Mesendoderm (in vitro differentiated cells): ENCODE results near the gene LPIN3.

Experiments
- DNase-seq: peaks from one replicate; pipeline ENCODE4 v3.0.0; 2013
- H2AK5ac ChIP-seq: 2 replicates; pipeline ENCODE4 v1.6.1; 2013; ENCODE audit warnings: low read length, inconsistent platforms
- H2BK120ac ChIP-seq: 2 replicates; pipeline ENCODE4 v1.6.1; 2013; ENCODE audit warnings: low read depth, mild to moderate bottlenecking, low read length, moderate library complexity, mixed read lengths
- H2BK15ac ChIP-seq: replicated peaks from 2 replicates; pipeline ENCODE4 v1.6.1; 2013; ENCODE audit warnings: low read depth, mild to moderate bottlenecking, moderate library complexity
- H2BK5ac ChIP-seq: 2 replicates; pipeline ENCODE4 v1.6.1; 2013; ENCODE audit warnings: low read length, inconsistent platforms
- H3K18ac ChIP-seq: 2 replicates; pipeline ENCODE4 v1.6.1; 2013; ENCODE audit warnings: mild to moderate bottlenecking, low read length, mixed read lengths
- H3K23ac ChIP-seq: one replicate; pipeline ENCODE4 v1.6.1; 2013; ENCODE audit warnings: low read length
- H3K27ac ChIP-seq: 2 replicates; pipeline ENCODE4 v1.5.1; 2013; ENCODE audit warnings: low read depth, mild to moderate bottlenecking, inconsistent platforms, low read length, moderate library complexity
- H3K27me3 ChIP-seq: 2 replicates; pipeline ENCODE4 v1.6.1; 2013; ENCODE audit warnings: low read length, control low read depth, mild to moderate bottlenecking, inconsistent platforms; ENCODE audit not compliant: insufficient read depth, poor library complexity
- H3K36me3 ChIP-seq: 2 replicates; pipeline ENCODE4 v1.6.1; 2013; ENCODE audit warnings: low read length, inconsistent platforms; ENCODE audit not compliant: control insufficient read depth, insufficient read depth
- H3K4ac ChIP-seq: one replicate; pipeline ENCODE4 v1.6.1; 2013; ENCODE audit warnings: low read depth, mild to moderate bottlenecking, low read length, moderate library complexity
- H3K4me1 ChIP-seq: 2 replicates; pipeline ENCODE4 v1.6.1; 2013; ENCODE audit warnings: low read depth, low read length, inconsistent platforms; ENCODE audit not compliant: control insufficient read depth
- H3K4me2 ChIP-seq: 2 replicates; pipeline ENCODE4 v1.6.1; 2013; ENCODE audit warnings: low read length
- H3K4me3 ChIP-seq: 2 replicates; pipeline ENCODE4 v1.5.1; 2013; ENCODE audit warnings: mild to moderate bottlenecking, low read length
- H3K56ac ChIP-seq: one replicate; pipeline ENCODE4 v1.6.1; 2013; ENCODE audit warnings: low read length
- H3K79me1 ChIP-seq: 2 replicates; pipeline ENCODE4 v1.6.1; 2013; ENCODE audit warnings: low read length, inconsistent platforms
- H3K79me2 ChIP-seq: 2 replicates; pipeline ENCODE4 v1.6.1; 2013; ENCODE audit warnings: mild to moderate bottlenecking, low read length; ENCODE audit not compliant: control insufficient read depth, insufficient read depth
- H3K9ac ChIP-seq: 2 replicates; pipeline ENCODE4 v1.6.1; 2013; ENCODE audit warnings: low read length, inconsistent platforms
- H4K5ac ChIP-seq: one replicate; pipeline ENCODE4 v1.6.1; 2013; ENCODE audit warnings: low read length
- H4K8ac ChIP-seq: one replicate; pipeline ENCODE4 v1.6.1; 2013; ENCODE audit warnings: low read depth, mild to moderate bottlenecking, control low read depth, low read length, moderate library complexity
- WGBS: extraction: QIAGEN DNeasy Blood & Tissue Kit; methylation state at CpG from one replicate; pipeline ENCODE4 v1.1.7; 2013; ENCODE audit warnings: low lambda C conversion rate, missing lambda C conversion rate; ENCODE audit not compliant: insufficient coverage; ENCODE audit errors: extremely low coverage; 5-methylcytosine and 5-hydroxymethylcytosine counted together

LPIN3 gene

GRCh38 chr20:41334443-41335421 lies 5.9 kb upstream of the LPIN3 start:
- Histone ChIP-seq H3K4me2 (no peak overlapping the region), H2BK120ac (no peak overlapping the region), H3K4me3 (no peak overlapping the region), H3K4me1 (peaks cover 3% of the 10 kb centered on the region), H3K36me3 (no peaks in the 10 kb centered on the region), H2AK5ac (no peak overlapping the region), H3K56ac (no peak overlapping the region), H3K4ac (no peak overlapping the region), H3K23ac (no peak overlapping the region), H3K27ac (no peak overlapping the region), H2BK5ac (no peak overlapping the region), H3K9ac (no peak overlapping the region), H4K5ac (no peak overlapping the region), H2BK15ac (no peak overlapping the region), H3K27me3 (peaks cover 2% of the 10 kb centered on the region), H3K18ac (no peak overlapping the region), H3K79me2 (no peaks in the 10 kb centered on the region), H4K8ac (no peak overlapping the region), H3K79me1 (no peaks in the 10 kb centered on the region)
- no CpG with 5 or more reads among the region's 15 CpGs for WGBS
- DNase-seq: no peak

GRCh38 chr20:41335591-41335990 lies 5.0 kb upstream of the LPIN3 start:
- Histone ChIP-seq H3K27ac (no peak overlapping the region), H2AK5ac (no peak overlapping the region), H3K4me2 (no peak overlapping the region), H3K36me3 (no peaks in the 10 kb centered on the region), H3K27me3 (peaks cover 2% of the 10 kb centered on the region), H3K4me1 (peaks cover 3% of the 10 kb centered on the region), H4K8ac (no peak overlapping the region), H3K56ac (no peak overlapping the region), H3K23ac (no peak overlapping the region), H2BK5ac (no peak overlapping the region), H3K4me3 (no peak overlapping the region), H3K9ac (no peak overlapping the region), H3K4ac (no peak overlapping the region), H4K5ac (no peak overlapping the region), H2BK15ac (no peak overlapping the region), H3K18ac (no peak overlapping the region), H3K79me2 (no peaks in the 10 kb centered on the region), H2BK120ac (no peak overlapping the region), H3K79me1 (no peaks in the 10 kb centered on the region)
- no peak for DNase-seq
- no CpG with 5 or more reads among the region's 1 CpG for WGBS

DNA sequence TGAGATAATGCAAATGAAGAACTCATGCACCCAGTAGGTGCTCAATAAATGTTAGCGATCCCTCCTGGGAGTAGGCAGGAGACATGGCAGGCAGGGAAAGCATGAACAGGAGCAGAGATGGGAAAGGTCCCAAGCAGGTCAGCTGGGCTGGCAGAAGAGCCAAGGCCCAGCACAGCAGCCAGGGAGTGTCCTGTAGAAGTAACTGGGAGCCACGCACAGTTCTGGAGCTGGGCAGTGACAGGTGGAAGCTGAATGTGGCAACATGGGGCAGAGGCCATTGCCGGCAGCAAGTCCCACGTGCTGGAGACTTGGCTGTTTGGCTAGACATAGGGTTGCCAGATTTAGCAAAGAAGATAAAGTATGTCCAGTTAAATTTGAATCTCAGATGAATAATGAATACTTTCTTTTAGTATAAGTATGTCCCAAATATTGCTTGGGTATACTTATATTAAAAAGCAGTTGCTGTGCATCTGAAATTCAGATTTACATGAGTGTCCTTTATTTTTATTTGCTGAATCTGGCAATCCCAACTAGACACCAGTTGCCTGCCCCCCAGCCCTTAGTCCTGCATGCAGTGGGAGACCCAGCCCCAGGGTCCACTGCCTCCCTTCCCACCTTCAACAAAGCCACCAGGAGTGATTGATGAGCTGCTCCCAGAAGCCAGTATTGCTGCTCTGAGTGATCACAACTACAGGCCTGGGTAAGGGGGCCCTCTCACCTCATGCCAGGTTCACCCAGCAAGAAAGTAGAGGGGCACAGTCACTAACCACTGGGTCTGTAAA lies 3.7 kb upstream of the LPIN3 start:
- Histone ChIP-seq H3K23ac (no peak overlapping the region), H3K4ac (no peak overlapping the region), H3K79me1 (no peaks in the 10 kb centered on the region), H3K18ac (no peak overlapping the region), H3K9ac (no peak overlapping the region), H3K79me2 (no peaks in the 10 kb centered on the region), H3K56ac (no peak overlapping the region), H3K27me3 (peaks cover 2% of the 10 kb centered on the region), H4K8ac (no peak overlapping the region), H2BK5ac (no peak overlapping the region), H2BK15ac (no peak overlapping the region), H3K4me1 (peaks cover 5% of the 10 kb centered on the region), H3K4me3 (no peak overlapping the region), H3K36me3 (no peaks in the 10 kb centered on the region), H2BK120ac (no peak overlapping the region), H4K5ac (no peak overlapping the region), H3K4me2 (no peak overlapping the region), H3K27ac (no peak overlapping the region), H2AK5ac (no peak overlapping the region)
- no CpG with 5 or more reads among the region's 4 CpGs for WGBS
- DNase-seq: no peak

GRCh38 chr20:41339957-41340326 lies 679 bp upstream of the LPIN3 start:
- Histone ChIP-seq H2BK5ac (no peak overlapping the region), H3K79me2 (no peaks in the 10 kb centered on the region), H3K27ac (no peak overlapping the region), H4K8ac (no peak overlapping the region), H3K18ac (no peak overlapping the region), H2BK120ac (no peak overlapping the region), H3K27me3 (peaks cover 2% of the 10 kb centered on the region), H3K9ac (peak overlapping the region; percentile 47), H4K5ac (no peak overlapping the region), H3K4me2 (peak overlapping the region; percentile 71), H3K4me3 (peak overlapping the region; percentile 10), H3K36me3 (no peaks in the 10 kb centered on the region), H3K56ac (no peak overlapping the region), H3K4ac (no peak overlapping the region), H2AK5ac (no peak overlapping the region), H3K79me1 (no peaks in the 10 kb centered on the region), H2BK15ac (no peak overlapping the region), H3K4me1 (peaks cover 5% of the 10 kb centered on the region), H3K23ac (no peak overlapping the region)
- no CpG with 5 or more reads among the region's 25 CpGs for WGBS
- peak; percentile 89 for DNase-seq

GRCh38 chr20:41342474-41343464 lies 2.1 kb downstream of the LPIN3 start:
- Histone ChIP-seq H3K27me3 (peaks cover 2% of the 10 kb centered on the region), H3K9ac (no peak overlapping the region), H3K36me3 (no peaks in the 10 kb centered on the region), H4K8ac (no peak overlapping the region), H3K18ac (no peak overlapping the region), H3K4me3 (no peak overlapping the region), H3K79me1 (no peaks in the 10 kb centered on the region), H2BK5ac (no peak overlapping the region), H3K4me2 (no peak overlapping the region), H2BK120ac (no peak overlapping the region), H3K79me2 (no peaks in the 10 kb centered on the region), H3K4ac (no peak overlapping the region), H3K27ac (no peak overlapping the region), H3K4me1 (peaks cover 5% of the 10 kb centered on the region), H3K56ac (no peak overlapping the region), H2AK5ac (no peak overlapping the region), H2BK15ac (no peak overlapping the region), H4K5ac (no peak overlapping the region), H3K23ac (peak overlapping the region; percentile 4)
- DNase-seq: no peak
- WGBS: no CpG with 5 or more reads among the region's 9 CpGs
